GM19035 (cell line): ENCODE measurements around the gene ZNF236.
"Not testable (repeated sequence)": the region's sequence is repeated elsewhere in the genome, so short reads cannot be mapped to it uniquely, and the experiment has no call there.

Experiments used
- ATAC-seq: cut with Tn5 transposase; IDR thresholded peaks from one replicate; pipeline ENCODE4 v1.9.1; 2021; ENCODE audit not compliant: unreplicated experiment

ZNF236 gene

DNA sequence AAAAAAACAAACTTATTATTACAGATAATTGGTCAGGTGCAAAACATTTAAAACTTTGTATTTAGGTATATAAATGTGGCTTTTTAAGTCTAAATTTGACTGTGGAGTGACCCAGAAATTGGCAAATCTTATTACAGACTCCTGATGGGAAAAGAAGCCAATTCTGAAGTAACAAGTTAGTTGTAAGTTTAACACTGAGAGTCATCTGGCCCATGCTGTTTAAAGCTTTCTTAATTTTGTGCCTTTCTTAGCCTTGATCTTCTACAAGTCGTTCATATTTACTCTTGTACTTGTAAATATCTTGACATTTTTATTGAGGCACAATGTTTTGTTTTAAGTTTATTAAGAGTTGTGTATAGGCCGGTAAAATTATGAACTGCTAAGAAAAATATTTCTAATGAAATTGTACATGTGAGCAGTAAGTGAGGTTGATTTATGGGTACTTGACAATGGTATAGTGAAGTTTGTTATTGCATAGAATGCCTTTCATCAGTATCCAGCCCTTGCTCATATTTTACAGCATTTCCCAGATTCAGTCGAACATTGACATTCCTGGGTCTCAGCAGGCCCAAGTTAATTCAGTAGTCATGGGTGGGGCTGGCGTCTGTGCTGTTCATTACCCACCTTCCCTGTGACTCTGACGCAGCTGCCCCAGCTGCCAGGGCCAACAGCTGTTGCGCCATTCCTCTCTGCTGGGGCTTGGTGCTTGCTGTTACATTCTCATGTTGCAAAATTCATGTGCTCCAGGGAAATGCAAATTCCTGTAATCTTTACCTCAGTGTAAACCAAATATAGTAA is 121.4 kb downstream of the ZNF236 start:
- ATAC-seq, result no peak

DNA sequence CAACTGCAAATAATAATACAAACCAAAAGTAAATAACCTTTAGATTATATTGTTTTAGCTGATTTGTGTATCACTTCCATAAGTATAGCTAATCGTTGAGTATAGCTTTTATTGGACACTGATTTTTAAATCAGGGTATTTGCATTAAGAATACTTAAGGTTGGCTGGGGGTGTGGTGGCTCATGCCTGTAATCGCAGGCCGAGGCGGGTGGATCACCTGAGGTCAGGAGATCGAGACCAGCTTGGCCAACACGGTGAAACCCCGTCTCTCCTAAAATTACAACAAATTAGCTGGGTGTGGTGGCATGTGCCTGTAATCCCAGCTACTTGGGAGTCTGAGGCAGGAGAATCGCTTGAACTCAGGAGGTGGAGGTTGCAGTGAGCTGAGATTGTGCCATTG is 122.0 kb downstream of the ZNF236 start:
- not testable (repeated sequence) for ATAC-seq

DNA sequence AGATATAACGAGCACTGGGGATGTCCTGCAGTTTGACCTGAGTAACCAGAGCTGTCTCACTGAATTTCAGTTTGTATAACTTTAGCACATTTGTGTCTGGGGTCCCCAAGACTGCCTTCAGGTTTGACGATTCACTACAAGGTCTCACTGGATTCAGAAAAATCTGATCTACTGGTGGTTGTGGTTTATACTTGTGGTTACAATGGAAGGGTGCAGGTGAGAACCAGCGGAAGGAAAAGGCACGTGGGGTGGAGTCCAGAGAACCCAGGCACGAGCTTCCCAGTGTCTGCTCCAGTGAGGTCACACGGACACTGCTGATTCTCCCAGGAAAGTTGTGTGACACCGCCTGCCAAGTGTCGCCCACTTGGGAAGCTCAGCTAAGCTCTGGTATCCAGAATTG is 126.0 kb downstream of the ZNF236 start:
- ATAC-seq, result no peak

DNA sequence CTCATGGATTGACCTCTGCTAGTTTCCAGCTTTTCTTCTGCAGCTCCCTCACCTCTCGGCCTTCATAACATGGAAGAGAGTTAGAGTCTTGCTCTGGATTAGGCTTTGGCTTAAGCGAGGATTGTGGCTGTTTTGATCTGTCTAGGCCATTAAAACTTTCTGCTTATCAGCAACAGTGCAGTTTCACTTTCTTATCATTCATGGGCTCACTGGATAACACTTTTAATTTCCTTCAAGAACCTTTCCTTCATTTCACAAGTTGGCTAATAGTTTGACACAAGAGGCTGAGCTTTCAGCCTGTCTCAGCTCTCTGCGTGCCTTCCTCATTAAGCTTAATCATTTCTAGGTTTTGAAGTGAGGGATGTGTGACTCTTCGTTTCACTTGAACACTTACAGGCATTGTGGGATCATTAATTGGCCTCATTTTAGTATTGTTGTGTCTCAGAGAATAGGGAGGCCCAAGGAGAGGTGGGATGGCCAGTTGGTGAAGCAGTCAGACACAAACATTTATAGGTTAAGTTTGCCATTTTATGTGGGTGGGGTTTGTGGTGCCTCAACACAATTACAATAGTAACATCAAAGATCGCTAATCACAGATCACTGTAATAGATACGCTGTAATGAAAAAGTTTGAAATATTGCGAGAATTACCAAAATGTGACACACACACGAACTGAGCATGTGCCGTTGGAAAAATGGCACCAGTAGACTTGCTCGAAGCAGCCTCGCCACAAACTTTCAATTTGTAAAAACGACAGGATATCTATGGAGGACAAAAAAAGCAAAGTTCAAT is 129.3 kb downstream of the ZNF236 start:
- no peak for ATAC-seq

DNA sequence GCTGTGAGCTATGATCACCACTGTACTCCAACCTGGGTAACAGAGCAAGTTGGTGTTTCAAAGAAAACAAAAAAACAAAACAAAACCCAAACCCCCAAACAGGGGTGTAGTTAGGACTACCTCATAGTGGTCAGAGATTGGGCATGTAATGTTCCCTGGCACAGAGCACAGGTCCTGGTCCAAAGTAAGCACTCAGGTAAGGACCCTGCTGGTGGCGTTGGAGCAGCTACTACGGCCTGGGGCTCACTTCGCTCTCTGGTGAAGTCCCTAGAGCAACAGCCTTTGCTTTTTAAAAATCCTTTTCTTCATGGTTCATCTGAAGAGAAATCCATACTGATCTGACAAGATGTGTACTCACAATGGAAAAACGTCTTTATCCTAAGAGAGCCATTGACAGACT is 130.4 kb downstream of the ZNF236 start:
- no peak for ATAC-seq

DNA sequence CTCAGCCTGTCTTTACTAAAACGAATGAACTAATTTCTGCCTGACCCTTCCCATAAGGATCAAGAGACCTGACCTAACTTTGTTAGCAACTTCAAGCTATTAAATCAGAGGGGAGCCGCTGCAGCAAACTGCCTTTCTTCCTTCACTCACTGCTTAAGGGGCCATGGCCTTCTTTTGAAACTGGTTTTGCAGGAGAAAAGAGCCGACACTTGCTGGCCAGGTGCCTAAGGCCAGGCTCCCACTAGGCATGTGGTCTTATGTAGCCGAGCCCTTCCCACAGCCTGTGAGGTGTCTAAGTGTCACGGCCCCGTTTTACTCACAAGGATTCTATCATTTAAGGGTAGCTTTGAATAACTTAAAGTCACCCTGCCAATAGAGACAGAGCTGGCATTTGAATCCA is 130.8 kb downstream of the ZNF236 start:
- no peak for ATAC-seq

GRCh38 chr18:76953583-76954233 is 131.4 kb downstream of the ZNF236 start:
- ATAC-seq, result no peak

GRCh38 chr18:76955524-76956170 is 133.3 kb downstream of the ZNF236 start:
- no peak for ATAC-seq

- ATAC-seq, result no peak
Measured at GRCh38 chr18:76956648-76957047, 134.3 kb downstream of the ZNF236 start.

DNA sequence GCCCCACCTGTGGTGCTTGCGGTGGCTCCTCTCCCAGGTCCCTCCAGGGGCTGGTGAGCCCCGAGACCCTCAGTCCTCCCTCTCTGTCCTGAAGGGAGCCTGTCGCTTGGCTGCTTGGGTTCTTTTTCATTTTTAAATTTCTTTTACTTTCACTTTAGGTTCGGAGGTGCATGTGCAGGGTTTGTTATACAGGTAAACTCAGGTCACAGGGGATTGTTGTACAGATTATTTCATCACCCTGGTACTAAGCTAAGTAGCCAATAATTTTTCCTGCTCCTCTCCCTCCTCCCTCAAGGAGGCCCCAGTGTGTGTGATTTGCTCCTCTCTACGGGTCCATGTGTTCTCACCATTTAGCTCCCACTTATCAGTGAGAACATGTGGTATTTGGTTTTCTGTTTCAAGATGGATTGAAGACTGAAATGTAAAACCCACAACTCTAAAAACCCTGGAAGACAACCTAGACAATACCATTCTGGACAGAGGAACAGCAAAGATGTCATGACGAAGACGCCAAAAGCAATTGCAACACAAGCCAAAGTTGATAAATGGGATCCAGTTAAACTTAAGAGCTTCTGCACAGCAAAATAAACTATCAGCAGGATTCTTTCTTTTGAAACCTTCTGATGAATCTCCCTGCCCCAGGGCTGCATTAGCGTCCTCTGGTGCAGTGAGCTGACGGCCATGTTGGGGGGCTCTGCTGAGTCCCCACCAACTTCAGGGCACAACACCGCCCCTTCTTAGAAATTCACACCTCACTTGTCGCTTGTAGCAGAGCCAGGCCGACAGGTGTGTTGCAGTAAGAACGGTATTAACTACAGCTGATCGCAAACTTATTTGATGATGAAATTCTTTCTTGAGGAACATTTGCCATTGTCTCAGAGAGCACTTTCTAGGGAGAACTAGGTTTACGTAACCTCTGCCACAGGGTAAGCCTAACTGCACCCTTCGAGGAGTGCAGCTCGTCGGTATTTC is 135.3 kb downstream of the ZNF236 start:
- no peak for ATAC-seq

- no peak for ATAC-seq
Measured at GRCh38 chr18:76958692-76959341, 136.5 kb downstream of the ZNF236 start.

GRCh38 chr18:76959605-76960004 is 137.2 kb downstream of the ZNF236 start:
- ATAC-seq, result no peak

GRCh38 chr18:76960528-76961035 is 138.2 kb downstream of the ZNF236 start:
- ATAC-seq, result no peak

DNA sequence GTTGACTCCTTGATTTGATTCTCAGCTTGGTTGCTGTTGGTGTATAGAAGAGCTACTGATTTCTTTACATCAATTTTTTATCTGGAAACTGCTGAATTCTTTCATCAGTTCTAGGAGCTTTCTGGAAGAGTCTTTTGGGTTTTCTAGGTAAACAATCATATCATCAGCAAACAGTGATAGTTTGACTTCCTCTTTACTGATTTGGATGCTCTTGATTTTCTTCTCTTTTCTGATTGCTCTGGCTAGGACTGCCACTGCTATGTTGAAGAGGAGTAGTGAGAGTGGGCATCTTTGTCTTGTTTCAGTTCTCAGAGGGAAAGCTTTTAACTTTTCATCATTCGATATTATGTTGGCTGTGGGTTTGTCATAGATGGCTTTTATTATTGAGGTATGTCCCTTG is 140.5 kb downstream of the ZNF236 start:
- ATAC-seq, result no peak

- peak; percentile 47 for ATAC-seq
Measured at GRCh38 chr18:76963936-76964335, 141.6 kb downstream of the ZNF236 start.

DNA sequence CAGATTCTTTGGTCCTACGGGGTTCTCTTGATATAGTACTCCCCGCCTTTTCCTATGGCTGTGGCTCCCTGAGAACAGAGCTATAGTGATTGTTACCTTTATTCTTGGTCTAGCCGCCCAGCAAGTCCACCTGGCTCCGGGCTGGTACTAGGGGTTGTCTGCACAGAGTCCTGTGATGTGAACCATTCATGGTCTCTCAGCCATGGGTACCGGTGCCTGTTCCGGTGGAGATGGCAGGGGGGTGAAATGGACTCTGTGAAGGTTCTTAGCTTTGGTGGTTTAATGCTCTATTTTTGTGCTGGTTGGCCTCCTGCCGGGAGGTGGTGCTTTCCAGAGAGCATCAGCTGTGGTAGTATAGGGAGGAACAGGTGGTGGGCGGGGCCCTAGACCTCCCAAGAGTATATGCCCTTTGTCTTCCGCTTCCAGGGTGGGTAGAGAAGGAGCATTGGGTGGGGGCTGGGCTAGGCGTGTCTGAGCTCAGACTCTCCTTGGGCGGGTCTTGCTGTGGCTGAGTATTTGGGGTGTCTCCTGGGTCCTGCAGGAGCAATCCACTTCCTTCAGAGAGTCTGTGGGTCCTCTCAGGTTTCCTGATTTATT is 143.3 kb downstream of the ZNF236 start:
- peak; percentile 61 for ATAC-seq

DNA sequence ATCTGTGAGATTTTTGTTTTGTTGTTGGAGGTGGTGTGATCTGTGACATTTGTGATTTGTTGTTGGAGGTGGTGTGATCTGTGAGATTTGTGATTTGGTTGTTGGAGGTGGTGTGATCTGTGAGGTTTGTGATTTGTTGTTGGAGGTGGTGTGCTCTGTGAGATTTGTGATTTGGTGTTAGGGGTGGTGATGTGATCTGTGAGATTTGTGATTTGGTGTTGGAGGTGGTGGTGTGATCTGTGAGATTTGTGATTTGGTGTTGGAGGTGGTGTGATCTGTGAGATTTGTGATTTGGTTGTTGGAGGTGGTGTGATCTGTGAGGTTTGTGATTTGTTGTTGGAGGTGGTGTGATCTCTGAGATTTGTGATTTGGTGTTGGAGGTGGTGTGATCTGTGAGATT is 144.9 kb downstream of the ZNF236 start:
- not testable (repeated sequence) for ATAC-seq

- ATAC-seq, result no peak
Measured at GRCh38 chr18:76967721-76968472, 145.5 kb downstream of the ZNF236 start.
